ENCODE results near the gene CMSS1.
"Not testable (repeated sequence)": the region's sequence is repeated elsewhere in the genome, so short reads cannot be mapped to it uniquely, and the experiment has no call there.

CMSS1 gene

DNA sequence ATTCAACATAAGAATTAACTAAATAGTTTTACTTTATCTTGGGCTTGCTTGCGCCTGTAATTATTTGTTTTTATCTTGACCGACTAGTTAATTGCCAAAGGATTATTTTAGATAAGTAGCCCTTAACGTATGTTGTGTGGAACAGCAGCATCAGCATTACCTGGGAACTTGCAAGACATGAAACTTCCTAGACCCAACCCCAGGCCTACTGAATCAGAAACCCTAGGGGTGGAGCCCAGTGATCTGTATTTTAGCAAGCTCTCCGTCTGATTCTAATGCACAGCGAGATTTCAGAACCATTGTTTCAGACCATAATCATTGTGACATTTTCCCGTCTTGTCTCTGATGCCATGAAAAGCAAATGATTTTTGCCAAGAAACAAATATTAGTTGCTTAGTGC, 265.5 kb downstream of the CMSS1 start:
- no peak for DNase-seq (ENCODE audit: low read depth)

DNA sequence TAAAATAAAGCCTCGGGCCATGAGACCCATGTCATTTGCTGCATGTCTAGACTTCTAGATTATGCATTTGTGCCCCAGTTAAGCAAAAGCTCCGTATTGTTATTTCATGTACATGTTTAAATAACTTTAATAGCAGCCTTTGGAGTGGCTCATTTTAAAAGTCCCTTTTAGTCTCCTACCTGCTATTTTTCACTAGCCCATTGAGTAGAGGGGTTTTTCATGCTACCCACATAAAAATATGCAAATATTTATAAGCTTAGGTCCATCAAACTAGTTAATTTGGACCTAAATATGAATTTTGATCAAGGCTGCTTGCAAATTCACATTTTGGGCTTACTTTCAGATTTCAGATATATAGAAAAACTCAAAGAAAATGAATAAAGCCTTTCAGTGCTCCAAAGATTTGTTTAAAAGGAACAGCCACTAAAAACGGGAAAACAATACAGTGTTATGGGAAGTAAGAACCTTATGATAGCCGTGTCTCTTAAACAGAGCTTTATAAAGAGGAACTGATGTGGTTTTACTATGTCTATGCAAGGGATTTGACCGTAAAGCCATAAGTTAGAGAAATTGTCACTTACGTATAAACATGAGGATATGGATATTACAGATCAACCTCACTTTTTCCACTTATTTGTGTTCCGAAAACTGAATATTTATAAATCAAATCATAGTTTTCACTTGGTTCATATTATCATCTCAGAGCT, 266.6 kb downstream of the CMSS1 start:
- DNase-seq (ENCODE audit: low read depth): no peak

DNA sequence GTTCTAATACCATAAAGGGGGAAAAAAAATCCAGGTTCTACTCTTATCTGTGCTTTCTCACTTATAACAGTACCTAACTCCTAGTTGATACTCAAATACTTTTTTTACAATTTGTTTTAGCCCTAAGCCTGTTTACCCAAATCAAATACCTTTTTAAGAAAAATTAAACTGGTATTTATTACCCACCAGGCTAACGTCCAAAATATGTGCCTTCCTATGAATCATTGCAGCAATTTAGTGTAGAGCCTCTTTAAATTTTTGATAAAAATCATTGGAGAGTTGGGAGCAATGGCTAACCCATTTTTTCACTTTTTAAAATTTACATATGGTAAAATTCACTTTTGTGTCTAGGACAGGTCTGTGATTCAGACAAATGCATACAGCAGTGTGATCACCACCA, 268.7 kb downstream of the CMSS1 start:
- peak; percentile 39 for DNase-seq (ENCODE audit: low read depth)

DNA sequence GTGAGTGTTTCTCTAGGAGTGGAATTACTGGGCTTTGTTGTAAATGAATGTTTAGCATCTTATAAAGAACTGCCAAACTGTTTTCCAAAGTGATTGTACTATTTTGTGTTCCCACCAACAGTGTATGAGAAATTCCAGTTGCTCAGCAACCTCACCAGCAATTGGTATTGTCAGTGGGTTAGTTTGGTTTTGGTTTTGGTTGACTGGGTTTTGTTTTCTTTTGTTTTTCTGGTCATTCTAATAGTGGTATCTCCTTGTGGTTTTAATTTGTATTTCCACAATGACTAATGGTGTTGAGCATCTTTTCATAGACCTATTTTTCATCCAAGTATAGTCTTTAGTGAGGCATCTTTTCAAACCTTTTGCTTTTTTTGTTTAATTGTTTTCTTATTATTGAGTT, 269.5 kb downstream of the CMSS1 start:
- peak; percentile 73 for DNase-seq (ENCODE audit: low read depth)

DNA sequence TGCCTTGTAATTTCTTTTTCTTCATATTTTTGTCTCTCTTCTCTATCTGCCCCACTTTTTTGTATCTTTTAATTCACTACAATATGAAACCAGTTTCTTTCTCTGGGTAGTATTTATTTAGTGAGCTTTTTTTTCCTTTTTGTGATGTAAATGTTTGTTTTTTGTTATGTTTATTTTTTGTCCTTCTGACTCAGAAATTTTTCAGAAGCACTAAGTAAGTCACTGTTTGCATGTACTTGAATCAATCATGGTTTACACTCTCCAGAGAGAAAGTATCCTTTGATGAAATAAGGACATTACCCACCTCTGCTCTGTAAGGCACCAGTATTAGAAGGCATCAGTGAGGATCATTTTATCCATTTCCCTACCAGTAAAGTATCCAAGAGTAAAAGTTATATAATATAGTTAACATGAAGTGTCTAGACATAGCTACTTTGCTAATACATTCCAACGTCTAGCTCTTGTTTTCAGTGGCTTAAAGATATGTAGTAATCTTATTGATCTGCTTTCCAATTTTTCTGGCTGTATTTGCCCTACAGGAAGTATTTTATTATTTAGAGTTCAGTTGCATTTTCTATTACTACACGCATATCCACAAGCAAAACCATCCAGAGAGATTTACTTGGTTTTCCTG, 271.2 kb downstream of the CMSS1 start:
- DNase-seq (ENCODE audit: low read depth): peak; percentile 35

DNA sequence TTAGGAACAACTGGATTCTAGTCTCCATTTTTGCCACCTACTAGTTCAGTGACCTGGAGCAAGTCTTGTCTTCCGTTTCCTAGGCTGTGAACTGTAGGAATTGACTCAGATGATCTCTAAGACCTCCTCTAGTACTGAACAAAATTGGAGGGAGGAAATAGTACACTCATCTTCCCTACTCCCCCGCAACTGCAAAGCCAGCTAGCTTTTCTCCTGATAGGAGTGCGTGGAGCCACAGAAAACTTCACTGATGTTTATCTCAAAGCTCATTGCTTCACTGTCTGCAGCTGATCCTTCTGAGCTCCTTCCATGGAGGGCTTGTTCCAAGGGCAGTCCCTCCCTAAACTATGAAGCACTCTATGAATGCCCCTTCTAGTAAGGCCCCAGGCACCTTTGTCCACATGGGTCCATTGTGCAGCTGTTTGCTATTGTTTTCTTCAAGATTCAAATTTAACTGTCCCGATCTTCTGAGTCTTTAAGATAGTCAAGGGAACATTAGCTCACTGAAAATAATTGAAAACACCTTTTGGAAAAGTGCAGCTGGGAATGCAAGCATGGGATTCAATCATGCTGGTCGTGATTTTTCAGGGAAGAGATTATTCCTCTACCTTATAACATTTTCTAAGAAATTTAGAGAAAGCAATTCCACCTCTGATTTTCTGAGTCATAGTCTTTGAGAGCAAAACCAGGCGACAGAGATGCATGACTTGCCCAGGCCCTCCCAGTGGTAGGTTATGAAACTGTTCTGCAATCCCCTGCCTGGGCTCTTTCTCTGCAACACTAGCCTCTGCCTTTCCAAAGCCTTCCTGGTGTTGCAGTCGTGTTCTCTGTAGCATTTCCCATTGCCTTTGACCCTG, 272.4 kb downstream of the CMSS1 start:
- peak; percentile 86 for DNase-seq (ENCODE audit: low read depth)

DNA sequence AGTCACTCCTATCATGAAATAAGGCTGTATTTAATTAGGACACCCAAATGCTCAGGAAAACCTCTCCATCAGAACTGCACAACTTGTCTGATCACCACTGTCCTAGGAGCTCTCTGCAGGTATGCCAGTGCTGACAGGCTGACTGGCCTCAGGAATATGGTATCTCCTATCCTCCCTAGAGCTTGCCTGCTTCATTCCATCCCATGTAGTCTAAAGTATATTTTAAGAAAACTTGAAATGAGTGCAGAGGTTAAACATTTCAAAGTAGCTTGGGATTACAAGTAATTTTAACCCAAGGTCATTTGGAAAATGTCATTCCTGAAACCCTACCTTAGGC, 273.0 kb downstream of the CMSS1 start:
- no peak for DNase-seq (ENCODE audit: low read depth)

DNA sequence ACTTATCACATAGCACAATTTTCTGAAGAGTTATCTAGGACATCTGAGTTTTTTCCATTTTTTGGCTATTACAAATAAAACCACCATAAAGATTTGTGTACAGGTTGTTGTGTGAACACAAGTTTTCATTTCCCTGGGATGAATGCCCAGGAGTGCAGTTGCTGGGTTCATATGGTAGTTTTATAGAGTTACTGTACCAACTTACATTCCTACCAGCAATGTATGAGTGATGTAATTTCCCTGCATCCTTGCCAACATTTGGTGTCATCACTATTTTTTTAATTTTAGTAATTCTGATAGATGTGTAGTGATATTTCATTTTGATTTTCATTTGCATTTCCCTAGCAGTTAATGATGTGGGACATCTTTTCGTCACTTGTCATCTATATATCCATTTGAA, 276.2 kb downstream of the CMSS1 start:
- no peak for DNase-seq (ENCODE audit: low read depth)

DNA sequence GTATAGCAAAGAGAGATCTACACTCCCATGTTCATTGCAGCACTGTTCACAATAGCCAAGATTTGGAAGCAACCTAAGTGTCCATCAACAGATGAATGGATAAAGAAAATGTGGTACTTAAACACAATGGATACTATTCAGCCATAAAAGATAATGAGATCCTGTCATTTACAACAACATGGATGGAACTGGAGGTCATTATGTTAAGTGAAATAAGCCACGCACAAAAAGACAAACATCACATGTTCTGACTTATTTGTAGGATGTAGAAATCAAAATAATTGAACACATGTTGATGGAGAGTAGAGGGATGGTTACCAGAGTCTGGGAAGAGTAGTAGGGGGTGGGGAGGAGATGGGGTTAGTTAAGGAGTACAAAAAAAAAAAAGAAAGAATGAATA, 278.6 kb downstream of the CMSS1 start:
- not testable (repeated sequence) for DNase-seq (ENCODE audit: low read depth)

DNA sequence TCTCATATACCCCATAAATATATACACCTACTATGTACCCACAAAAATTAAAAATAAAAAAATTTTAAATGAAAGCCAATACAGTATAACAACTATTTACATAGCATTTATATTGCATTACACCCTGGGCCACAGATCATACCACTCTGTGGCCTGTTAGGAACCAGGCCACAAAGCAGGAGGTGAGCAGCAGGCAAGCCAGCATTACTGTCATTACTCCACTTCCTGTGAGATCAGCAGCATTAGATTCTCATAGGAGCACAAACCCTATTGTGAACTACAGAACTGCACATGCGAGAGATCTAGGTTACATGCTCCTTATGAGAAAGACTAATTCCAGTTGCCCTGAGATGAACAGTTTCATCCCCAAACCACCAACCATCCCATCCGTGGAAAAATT, 279.2 kb downstream of the CMSS1 start:
- no peak for DNase-seq (ENCODE audit: low read depth)

DNA sequence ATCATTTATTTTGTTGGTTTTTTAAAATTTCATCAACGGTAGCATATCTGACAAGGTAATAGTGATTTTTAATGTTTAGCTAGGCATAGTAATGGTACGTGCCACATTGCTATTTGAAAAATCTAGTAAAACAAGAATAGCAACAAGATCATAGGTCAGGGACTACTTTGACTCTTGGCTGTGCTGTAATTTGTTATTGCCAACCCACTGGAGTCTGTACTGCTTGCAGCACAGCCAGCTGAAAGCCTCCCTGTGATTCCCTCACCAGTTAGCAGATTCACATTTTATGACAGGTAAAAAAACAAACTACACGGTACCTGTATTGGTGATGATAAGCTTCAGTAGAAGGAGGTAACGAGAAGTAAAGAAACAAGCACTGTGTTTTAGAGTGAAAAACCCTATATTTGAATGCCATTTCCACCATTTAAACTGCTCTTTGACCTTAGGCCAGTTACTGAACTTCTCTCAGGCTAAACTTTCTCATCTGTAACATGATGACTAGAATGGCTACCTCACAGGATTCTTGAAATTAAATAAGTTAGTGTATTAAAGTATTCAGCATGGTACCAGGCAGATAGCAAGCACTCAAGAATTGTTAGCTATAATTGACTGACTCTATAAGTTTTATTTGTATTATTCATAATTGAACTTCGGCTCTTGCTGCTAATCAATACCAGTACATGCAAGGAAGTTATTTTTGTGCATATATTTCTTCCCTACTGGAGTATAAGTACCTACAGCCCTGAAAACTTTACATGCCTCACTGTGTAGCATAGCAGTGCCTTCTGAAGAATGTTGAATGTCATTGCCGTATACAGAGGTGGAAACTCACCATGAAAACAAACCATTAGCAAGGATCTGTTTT, 280.5 kb downstream of the CMSS1 start:
- no peak for DNase-seq (ENCODE audit: low read depth)

DNA sequence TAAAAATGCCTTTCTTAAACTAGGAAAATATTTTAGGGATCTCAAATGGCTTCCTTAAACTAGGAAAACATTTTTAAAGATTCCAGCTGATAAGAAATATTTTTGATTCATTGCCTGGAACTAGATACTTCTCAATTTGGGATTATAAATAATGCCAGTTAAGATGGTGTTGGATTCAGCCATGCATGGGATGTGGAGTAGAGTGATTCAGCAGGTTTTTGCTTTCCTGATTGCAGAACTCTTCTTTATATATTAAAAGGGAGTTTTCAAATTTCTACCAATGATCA, 281.1 kb downstream of the CMSS1 start:
- no peak for DNase-seq (ENCODE audit: low read depth)

DNA sequence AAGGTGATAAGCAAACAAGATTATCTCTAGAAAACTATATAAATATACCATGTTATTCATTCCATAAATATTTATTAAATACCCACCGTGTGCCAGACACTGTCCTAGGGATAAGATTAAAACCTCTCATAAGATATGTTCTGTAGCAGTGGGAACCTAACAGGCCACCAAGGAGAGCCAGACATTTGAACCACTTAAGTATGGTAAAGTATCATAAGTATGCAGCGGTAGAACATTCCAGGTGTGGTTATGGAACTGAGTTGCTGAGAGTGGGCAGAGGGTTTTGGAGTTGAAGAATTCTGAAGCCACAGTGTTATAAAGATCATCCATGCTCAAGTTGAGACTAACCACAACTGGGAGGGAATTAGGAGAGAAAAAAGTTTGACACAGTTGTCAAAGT, 282.0 kb downstream of the CMSS1 start:
- DNase-seq (ENCODE audit: low read depth): no peak

DNA sequence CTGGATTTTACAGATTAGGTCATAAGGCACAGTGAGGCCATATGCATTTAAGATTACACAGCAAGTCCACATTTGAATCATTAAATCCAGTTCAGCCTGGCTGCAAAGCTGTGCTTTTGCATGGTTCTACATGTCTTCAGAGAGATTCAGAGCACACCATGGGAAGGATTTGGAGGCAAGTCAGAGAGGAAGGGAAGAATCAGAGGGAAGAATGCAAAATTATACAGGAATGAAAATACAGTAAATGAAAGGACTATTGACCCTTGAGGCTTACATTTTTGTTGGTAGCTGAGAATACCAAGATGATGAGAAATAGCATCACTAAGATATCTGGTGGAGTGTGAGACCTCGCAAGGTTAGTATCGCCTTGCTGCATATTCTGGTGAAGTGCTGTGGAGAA, 282.8 kb downstream of the CMSS1 start:
- DNase-seq (ENCODE audit: low read depth): peak; percentile 38

DNA sequence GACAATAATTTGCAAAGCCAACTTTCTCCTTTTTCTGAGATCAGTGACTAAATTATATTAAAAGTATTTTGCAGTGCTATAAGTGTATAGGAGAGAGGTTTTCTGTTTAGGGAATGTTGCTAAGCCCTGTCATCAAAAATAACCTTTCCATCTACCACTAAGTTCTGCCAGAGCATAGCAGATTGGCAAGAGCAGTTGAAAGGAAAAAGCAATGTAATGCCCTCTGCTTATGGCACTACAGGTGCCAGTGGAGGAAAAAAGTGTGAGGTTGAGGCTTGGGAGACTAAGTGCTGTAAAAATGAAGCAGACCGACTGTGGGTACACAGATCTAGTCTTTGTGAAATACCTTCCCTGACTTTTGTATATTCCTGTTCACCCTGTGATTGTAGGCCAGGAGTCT, 285.1 kb downstream of the CMSS1 start:
- DNase-seq (ENCODE audit: low read depth): no peak

DNA sequence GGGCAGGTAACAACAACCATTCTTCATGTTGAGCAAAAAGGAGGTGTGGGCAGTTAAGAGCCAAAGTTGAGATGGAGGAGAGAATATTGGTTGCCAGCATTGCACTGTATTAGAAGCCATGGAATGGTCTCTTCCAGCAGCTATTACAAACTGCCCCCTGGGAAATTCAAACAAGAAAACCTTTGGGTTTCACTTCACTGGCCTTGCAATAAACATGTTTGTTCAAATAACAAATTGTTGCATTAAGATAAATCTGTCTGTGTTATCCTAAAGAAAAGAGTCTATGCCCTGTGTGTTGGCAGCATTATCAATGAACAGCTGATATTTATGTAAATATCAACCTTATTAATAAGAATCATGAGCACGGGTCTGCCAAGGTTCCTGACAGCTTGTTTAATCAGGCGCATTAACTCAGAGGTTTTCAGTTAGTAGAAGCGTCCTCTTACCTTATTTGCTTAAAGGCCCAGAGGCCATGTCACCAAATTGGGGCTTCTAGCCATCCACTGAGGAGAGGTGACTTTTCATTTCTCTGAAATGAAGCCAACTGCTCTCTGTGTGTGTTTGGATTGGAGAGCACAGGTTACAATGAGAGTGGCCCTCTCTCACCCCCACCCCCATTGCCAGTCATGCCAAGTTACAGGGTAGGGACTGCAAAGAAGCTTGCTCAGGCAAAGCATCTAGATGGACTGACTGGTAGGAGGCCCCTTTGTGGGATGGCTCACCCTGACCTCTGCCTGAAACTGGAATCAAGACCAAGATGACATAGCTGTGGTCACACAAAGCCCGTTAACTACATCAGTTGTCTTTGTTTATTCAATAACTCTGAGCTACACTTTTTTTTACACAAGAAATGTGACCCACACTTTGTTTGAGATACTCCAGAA, 286.1 kb downstream of the CMSS1 start:
- DNase-seq (ENCODE audit: low read depth): peak; percentile 71

DNA sequence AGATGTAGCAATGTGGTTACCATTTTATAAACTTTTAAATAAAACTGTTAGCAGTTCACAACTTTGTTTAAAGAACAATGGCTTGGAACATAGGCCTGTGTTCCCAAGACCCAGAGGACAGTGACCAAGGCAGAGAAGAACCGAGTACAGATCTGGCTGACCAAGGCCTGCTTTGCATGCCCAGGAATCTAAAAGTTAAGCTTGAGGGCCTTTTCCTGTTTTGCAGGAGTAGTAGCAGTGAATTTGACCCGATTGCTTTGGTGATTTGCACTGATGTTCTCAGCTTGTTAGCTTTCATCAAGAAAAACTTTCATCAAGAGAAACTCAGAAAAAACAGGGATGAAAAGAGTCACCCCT, 286.8 kb downstream of the CMSS1 start:
- no peak for DNase-seq (ENCODE audit: low read depth)

DNA sequence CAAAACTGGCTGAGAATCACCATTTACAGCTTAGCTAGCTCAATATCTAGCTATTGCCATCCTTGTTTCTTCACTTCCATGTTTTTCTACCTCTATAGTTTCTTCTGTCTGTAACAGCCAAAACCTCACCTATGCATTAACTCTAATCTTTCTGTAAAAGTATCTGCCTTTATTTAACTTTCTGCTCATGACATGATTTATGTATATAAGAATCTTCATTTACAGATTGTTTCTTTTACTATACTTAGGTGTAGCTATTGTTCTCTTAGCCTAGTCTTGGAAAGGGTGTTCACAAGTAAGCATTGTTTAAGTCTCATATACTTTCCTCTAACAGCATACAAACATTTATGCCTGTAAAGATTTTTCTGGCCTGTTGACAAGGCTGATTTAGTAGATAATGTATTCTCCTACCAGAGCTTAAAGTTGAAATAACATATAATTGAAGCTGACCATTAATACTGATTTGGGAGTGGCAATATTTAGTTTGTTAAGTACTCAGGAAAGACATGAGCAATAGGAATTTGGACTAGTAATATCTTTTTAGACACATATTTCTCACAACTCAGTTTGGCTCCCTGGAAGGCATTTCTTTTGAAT, 287.3 kb downstream of the CMSS1 start:
- no peak for DNase-seq (ENCODE audit: low read depth)

DNA sequence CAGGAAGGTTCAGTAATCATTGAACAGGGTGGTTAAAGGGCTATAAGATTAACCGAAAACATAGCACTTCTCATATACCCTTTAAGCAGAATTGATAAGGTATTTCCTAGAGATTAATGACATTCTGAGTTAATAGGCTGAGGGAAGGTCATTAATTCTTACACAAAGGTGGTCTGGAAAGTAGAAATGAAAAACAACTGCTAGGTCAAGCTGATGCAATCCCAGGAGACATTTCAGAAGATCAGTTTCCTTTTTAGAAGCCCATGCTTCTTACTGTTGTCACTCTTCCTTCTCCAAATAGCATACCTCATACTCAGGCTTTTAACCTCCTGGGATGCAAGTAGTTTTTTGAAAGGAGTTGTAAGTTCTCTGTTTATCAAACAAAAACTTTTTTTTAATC, 287.8 kb downstream of the CMSS1 start:
- no peak for DNase-seq (ENCODE audit: low read depth)

DNA sequence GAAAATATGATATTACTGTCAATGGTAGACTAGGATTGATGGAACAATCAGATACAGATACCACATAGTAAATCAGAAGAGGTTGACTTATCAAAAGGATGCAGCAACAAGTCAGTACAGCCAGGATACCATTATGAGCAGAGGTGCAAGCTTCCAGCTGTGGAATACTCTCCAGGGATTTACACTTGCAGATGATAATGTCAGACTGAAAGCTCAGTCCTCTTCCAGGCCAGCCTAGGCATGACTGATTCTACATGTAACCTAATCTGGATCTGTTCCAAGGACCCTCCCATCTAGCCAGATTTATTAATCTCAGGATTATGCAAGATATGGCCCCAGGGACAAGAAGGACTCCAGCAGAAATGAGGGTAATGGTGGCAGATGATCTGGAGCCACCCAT, 288.4 kb downstream of the CMSS1 start:
- no peak for DNase-seq (ENCODE audit: low read depth)

DNA sequence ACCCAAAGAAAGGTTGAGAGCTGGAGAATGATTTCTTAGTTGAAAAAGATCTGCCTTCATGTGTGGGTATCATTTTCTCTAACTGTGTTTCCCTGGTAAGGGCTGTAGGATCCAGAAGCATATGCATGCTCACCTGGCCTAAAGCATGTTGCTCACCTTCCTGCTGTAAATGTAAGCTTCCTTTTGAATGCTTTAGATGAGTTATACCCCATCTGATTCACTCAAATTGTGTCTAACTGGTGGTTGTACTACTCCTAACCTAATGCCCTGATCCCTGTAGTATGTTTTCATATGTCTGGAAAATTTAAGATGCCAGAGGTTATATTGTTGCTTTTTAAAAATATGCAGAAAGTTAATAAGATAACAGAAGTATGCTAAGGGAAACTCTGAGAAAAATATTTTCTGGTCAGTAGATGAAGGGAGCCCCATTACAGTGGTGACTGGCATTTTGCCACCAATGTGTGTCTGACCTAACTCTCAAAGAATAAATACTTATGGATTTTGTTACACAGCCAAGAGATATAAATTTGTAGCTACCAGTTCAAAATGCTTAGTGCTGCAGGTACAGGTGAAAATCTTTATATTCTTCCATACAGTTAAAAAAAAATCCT, 289.0 kb downstream of the CMSS1 start:
- peak; percentile 33 for DNase-seq (ENCODE audit: low read depth)

All from ELR (cell line).